ENCODE measurements around the gene SASH3.
A peak's percentile ranks its signal among the peaks of the same experiment; 100 is the strongest.

Gene SASH3

DNA sequence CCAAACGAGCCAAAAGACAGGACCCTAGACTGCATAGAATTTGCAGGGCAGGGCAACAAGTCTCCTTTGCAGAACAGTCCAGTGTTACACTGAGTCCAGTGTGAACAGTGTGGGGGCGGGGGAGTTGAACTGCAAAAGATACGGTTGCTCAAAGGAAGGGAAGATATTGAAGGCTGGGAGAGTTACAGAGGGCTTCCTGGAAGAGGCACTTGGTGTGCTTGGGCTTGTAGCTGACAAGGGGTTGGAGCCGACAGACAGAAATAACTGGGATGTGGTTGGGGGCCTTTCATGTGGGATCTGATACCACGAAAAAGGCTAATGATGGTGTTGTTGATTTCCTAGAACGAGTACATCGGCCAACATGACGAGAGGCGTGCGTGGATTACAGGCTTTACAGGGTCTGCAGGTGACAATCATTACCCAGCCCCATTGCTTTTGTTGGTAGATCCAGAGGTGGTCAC is 34.9 kb upstream of the SASH3 start:
- H3K4me3 ChIP-seq (ENCODE audit: low read depth in 1 of 2, low read length in 2 of 2), result peak overlapping the region in 1 of 2 experiments; percentile 30; a peak in 2 of 4 replicates
- no peaks in the 10 kb centered on the region for H3K27me3 ChIP-seq (ENCODE audit: insufficient read depth, low read length, poor library complexity)
- H3K9me3 ChIP-seq (ENCODE audit: insufficient read depth, low read length, severe bottlenecking), result no peaks in the 10 kb centered on the region
- DNase-seq, result peak; percentile 91
- H3K27ac ChIP-seq (ENCODE audit: low read length), result peak overlapping the region; percentile 97
- no peak overlapping the region for H2AFZ ChIP-seq (ENCODE audit: low read depth, low read length)
- H3K4me1 ChIP-seq (ENCODE audit: insufficient read depth, low read length), result peaks cover 76% of the 10 kb centered on the region
- H3K79me2 ChIP-seq (ENCODE audit: insufficient read depth, low read length), result peaks cover 11% of the 10 kb centered on the region
- ATAC-seq (ENCODE audit: insufficient read depth, low read depth), result peak; percentile 65
- TF ChIP-seq, protein P1, sequence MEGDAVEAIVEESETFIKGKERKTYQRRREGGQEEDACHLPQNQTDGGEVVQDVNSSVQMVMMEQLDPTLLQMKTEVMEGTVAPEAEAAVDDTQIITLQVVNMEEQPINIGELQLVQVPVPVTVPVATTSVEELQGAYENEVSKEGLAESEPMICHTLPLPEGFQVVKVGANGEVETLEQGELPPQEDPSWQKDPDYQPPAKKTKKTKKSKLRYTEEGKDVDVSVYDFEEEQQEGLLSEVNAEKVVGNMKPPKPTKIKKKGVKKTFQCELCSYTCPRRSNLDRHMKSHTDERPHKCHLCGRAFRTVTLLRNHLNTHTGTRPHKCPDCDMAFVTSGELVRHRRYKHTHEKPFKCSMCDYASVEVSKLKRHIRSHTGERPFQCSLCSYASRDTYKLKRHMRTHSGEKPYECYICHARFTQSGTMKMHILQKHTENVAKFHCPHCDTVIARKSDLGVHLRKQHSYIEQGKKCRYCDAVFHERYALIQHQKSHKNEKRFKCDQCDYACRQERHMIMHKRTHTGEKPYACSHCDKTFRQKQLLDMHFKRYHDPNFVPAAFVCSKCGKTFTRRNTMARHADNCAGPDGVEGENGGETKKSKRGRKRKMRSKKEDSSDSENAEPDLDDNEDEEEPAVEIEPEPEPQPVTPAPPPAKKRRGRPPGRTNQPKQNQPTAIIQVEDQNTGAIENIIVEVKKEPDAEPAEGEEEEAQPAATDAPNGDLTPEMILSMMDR (IDR thresholded peaks at IDR 0.05; ENCODE audit: borderline replicate concordance, extremely low read depth, low read length, poor library complexity, severe bottlenecking), result no peak
- no peak for TF ChIP-seq EZH2 (IDR thresholded peaks at IDR 0.05; ENCODE audit: borderline replicate concordance, low read depth, low read length, severe bottlenecking)
- peak overlapping the region; percentile 60 for H3K4me2 ChIP-seq (ENCODE audit: insufficient read depth, low read length)
- no peaks in the 10 kb centered on the region for H3K36me3 ChIP-seq (ENCODE audit: insufficient read depth, low read length)
- H4K20me1 ChIP-seq (ENCODE audit: insufficient read depth, low read length), result no peaks in the 10 kb centered on the region
- H3K9ac ChIP-seq (ENCODE audit: low read depth, low read length), result peak overlapping the region; percentile 82

DNA sequence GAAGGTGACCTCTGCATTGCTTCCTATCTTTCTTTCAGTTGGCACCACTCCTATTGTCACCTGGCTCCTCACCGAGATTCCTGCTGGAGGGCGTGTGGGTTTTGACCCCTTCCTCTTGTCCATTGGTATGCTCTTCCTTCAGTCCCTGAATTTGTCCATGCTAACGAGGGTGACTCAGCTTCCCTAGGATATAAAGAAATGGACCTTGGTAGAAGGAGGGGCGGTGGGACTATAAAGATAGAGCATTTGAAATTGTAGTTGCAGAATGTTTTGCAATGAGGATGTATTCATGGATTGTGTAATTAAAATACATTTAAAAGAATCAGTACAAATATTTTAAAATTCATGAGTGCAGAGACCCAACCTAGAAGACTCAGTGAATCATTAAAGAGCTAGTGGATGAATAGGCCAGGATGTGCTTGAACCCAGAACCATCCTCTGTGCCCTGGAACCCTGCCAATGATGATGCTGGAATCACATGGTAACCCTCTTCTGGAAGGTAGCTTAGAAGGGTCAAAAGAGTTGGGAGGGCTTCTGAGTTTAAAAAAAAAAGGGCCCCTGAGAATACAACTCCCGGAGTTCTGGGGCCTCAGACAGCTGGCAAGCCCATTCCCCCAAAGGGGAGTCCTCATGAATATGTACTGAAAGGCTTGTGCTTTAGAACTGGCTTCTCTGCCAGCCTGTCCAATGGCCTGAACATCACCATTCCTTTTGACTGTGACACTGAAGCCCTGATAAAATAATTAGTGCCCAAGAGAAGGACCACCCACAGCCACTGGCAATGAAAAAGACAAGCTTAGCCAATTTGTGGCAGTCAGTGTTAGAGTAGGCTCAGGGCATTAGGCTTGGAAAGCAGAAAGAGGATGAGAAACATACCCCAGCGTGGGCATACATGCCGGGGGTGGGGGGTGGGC is 32.9 kb upstream of the SASH3 start:
- Histone ChIP-seq H3K36me3 (ENCODE audit: insufficient read depth, low read length) (no peaks in the 10 kb centered on the region), H3K4me3 (ENCODE audit: low read depth in 1 of 2, low read length in 2 of 2) (peak overlapping the region in 1 of 2 experiments; percentile 11; a peak in 1 of 4 replicates), H3K27me3 (ENCODE audit: insufficient read depth, low read length, poor library complexity) (no peaks in the 10 kb centered on the region), H3K79me2 (ENCODE audit: insufficient read depth, low read length) (peaks cover 11% of the 10 kb centered on the region), H4K20me1 (ENCODE audit: insufficient read depth, low read length) (no peaks in the 10 kb centered on the region), H3K27ac (ENCODE audit: low read length) (peak overlapping the region; percentile 97), H3K4me1 (ENCODE audit: insufficient read depth, low read length) (peaks cover 59% of the 10 kb centered on the region), H2AFZ (ENCODE audit: low read depth, low read length) (no peak overlapping the region), H3K9me3 (ENCODE audit: insufficient read depth, low read length, severe bottlenecking) (no peaks in the 10 kb centered on the region), H3K4me2 (ENCODE audit: insufficient read depth, low read length) (peak overlapping the region; percentile 60), H3K9ac (ENCODE audit: low read depth, low read length) (peak overlapping the region; percentile 64)
- no peak for DNase-seq
- no peak for ATAC-seq (ENCODE audit: insufficient read depth, low read depth)
- no peak for TF ChIP-seq EZH2 (IDR thresholded peaks at IDR 0.05; ENCODE audit: borderline replicate concordance, low read depth, low read length, severe bottlenecking)
- TF ChIP-seq, protein P1 (IDR thresholded peaks at IDR 0.05; ENCODE audit: borderline replicate concordance, extremely low read depth, low read length, poor library complexity, severe bottlenecking), result no peak

DNA sequence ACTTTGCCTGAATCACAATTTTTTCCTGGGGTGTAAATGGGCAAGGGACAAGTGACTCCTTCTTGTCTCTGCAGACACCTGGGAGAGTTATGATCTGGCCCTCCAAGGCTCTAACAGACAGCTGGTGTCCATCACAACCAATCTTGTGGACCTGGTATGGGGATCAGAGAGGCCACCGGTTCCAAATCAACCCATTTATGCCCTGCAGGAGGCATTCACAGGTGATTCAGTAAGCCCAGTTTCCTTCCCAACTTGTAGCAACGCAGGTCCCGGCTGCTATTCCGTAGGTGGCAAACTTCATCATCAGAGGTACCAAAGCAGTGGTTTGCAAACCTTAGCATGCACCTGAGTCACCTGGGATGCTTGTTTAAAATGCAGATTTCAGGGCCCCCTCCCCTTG is 32.2 kb upstream of the SASH3 start:
- Histone ChIP-seq H3K79me2 (ENCODE audit: insufficient read depth, low read length) (peaks cover 11% of the 10 kb centered on the region), H3K4me1 (ENCODE audit: insufficient read depth, low read length) (peaks cover 53% of the 10 kb centered on the region), H3K9me3 (ENCODE audit: insufficient read depth, low read length, severe bottlenecking) (no peaks in the 10 kb centered on the region), H2AFZ (ENCODE audit: low read depth, low read length) (no peak overlapping the region), H3K27ac (ENCODE audit: low read length) (peak overlapping the region; percentile 97), H3K9ac (ENCODE audit: low read depth, low read length) (peak overlapping the region; percentile 64; the same call in 1 of the 2 replicates), H3K4me3 (ENCODE audit: low read depth in 1 of 2, low read length in 2 of 2) (no peak overlapping the region), H3K4me2 (ENCODE audit: insufficient read depth, low read length) (no peak overlapping the region), H3K27me3 (ENCODE audit: insufficient read depth, low read length, poor library complexity) (no peaks in the 10 kb centered on the region), H3K36me3 (ENCODE audit: insufficient read depth, low read length) (no peaks in the 10 kb centered on the region), H4K20me1 (ENCODE audit: insufficient read depth, low read length) (no peaks in the 10 kb centered on the region)
- no peak for TF ChIP-seq EZH2 (IDR thresholded peaks at IDR 0.05; ENCODE audit: borderline replicate concordance, low read depth, low read length, severe bottlenecking)
- TF ChIP-seq, protein P1 (IDR thresholded peaks at IDR 0.05; ENCODE audit: borderline replicate concordance, extremely low read depth, low read length, poor library complexity, severe bottlenecking), result no peak
- ATAC-seq (ENCODE audit: insufficient read depth, low read depth) (no peak), DNase-seq (no peak)

All from DND-41 (cell line).